ENCODE data around the gene PITPNM1. TPM values are rescaled to one million over a fixed set of nuclear protein-coding genes. Genes with fewer than 3 reads are reported as not detected.

The PITPNM1 gene
- total RNA-seq, 1 donor from 2014 or later: 7.5 TPM

- DNase-seq: no peak
These were observed 1.8 kb downstream of the PITPNM1 start for GRCh38 chr11:67503119-67504004.

GRCh38 chr11:67502328-67502979, 2.7 kb downstream of the PITPNM1 start:
- DNase-seq: no peak

GRCh38 chr11:67501854-67502253, 3.3 kb downstream of the PITPNM1 start:
- no peak for DNase-seq

- DNase-seq: no peak
These were observed 4.1 kb downstream of the PITPNM1 start for GRCh38 chr11:67500831-67501715.

GRCh38 chr11:67500484-67500821, 4.7 kb downstream of the PITPNM1 start:
- DNase-seq: no peak

GRCh38 chr11:67499808-67500483, 5.2 kb downstream of the PITPNM1 start:
- DNase-seq: no peak

- DNase-seq: no peak
These were observed 6.6 kb downstream of the PITPNM1 start for GRCh38 chr11:67498544-67498972.

- DNase-seq: no peak
These were observed 7.4 kb downstream of the PITPNM1 start for GRCh38 chr11:67497656-67498291.

- DNase-seq: no peak
These were observed 9.1 kb downstream of the PITPNM1 start for GRCh38 chr11:67496113-67496512.

- no peak for DNase-seq
These were observed 9.7 kb downstream of the PITPNM1 start for GRCh38 chr11:67495234-67496005.

GRCh38 chr11:67494371-67495233, 10.6 kb downstream of the PITPNM1 start:
- no peak for DNase-seq

GRCh38 chr11:67493548-67494370, 11.4 kb downstream of the PITPNM1 start:
- no peak for DNase-seq

- DNase-seq: no peak
These were observed 12.2 kb downstream of the PITPNM1 start for GRCh38 chr11:67492801-67493547.

GRCh38 chr11:67492069-67492727, 13.0 kb downstream of the PITPNM1 start:
- DNase-seq: no peak

GRCh38 chr11:67491276-67492068, 13.7 kb downstream of the PITPNM1 start:
- no peak for DNase-seq

GRCh38 chr11:67490727-67491065, 14.5 kb downstream of the PITPNM1 start:
- DNase-seq: no peak

Data from skin of body (tissue), 2 donors.